AG09309 (cell line): ENCODE data around the gene ACVR1.

ENCODE experiments used
- DNase-seq: peaks from one replicate; pipeline ENCODE4 v3.0.0-alpha.2; 2010; ENCODE audit warnings: low read depth
- H3K4me3 ChIP-seq: 2 replicates; pipeline ENCODE4 v1.5.1; 2011; ENCODE audit warnings: mild to moderate bottlenecking, low read depth, low read length, moderate library complexity; ENCODE audit not compliant: control insufficient read depth
- CTCF ChIP-seq: IDR thresholded peaks from 2 replicates; pipeline ENCODE4 v1.5.1; 2011; ENCODE audit warnings: mild to moderate bottlenecking, low read depth, low read length, inconsistent platforms; ENCODE audit not compliant: insufficient read depth, control insufficient read depth; ENCODE audit errors: missing control alignments

The ACVR1 gene

DNA sequence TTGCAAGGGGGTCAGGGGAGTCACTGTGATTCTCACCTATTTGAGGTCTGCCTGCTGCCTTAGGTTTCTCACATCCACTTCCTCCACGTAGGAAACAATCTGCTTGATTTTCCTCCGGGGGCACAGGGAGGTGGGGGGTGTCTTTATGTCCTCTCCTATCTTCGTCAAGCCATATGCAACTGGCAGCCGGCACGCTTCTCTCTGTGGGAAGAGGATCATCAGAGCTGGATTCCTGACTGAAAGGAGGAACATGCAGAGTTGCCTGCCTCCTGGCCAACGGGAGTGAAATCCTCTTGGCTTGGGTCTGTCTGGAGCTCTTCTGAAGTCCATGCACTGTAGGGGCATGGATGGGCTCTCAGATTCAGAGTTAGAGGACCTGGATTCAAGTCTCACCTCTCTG, 43.1 kb upstream of the ACVR1 start:
- TF ChIP-seq CTCF = no peak
- H3K4me3 ChIP-seq = no peak overlapping the region
- DNase-seq = no peak

GRCh38 chr2:157918319-157918718, 42.2 kb upstream of the ACVR1 start:
- H3K4me3 ChIP-seq = no peak overlapping the region
- TF ChIP-seq CTCF = no peak
- no peak for DNase-seq

- no peak overlapping the region for H3K4me3 ChIP-seq
- TF ChIP-seq CTCF = no peak
- no peak for DNase-seq
Measured at GRCh38 chr2:157911750-157912149, 35.6 kb upstream of the ACVR1 start.

GRCh38 chr2:157911246-157911645, 35.1 kb upstream of the ACVR1 start:
- no peak overlapping the region for H3K4me3 ChIP-seq
- TF ChIP-seq CTCF = no peak
- no peak for DNase-seq

- no peak overlapping the region for H3K4me3 ChIP-seq
- DNase-seq = no peak
- TF ChIP-seq CTCF = no peak
Measured at GRCh38 chr2:157905092-157905491, 29.0 kb upstream of the ACVR1 start.

- no peak overlapping the region for H3K4me3 ChIP-seq
- no peak for TF ChIP-seq CTCF
- DNase-seq = no peak
Measured at GRCh38 chr2:157903626-157904025, 27.5 kb upstream of the ACVR1 start.

- no peak for DNase-seq
- no peak for TF ChIP-seq CTCF
Measured at GRCh38 chr2:157903151-157903550, 27.0 kb upstream of the ACVR1 start.

More at GRCh38 chr2:157903151-157903550, 27.0 kb upstream of the ACVR1 start:
- no peak overlapping the region for H3K4me3 ChIP-seq
